Panc1 (cell line): ENCODE data around the gene MAPK1IP1L. TPM values are rescaled to one million over a fixed set of nuclear protein-coding genes. Genes with fewer than 3 reads are reported as not detected.
A peak's percentile ranks its signal among the peaks of the same experiment; 100 is the strongest.

ENCODE experiments used
- ATAC-seq: fragments of 200-7000 bp; cut with Tn5 transposase; 2 replicates; pipeline ENCODE4 v1.9.1; 2020; ENCODE audit warnings: mild to moderate bottlenecking, moderate library complexity
- Bru-seq: library from RNA; stranded (reverse); fragments of 400-500 nt; gene quantifications from one replicate; lab custom pipeline; 2021; lab: Mats Ljungman, UMichigan
- BruChase-seq, 2 experiments: library from RNA; stranded (reverse); fragments of 400-500 nt; gene quantifications; one replicate each; lab custom pipeline; 2021; lab: Mats Ljungman, UMichigan
- BruUV-seq: library from RNA; stranded (reverse); fragments of 400-500 nt; replicated peaks from 2 replicates; lab custom pipeline; 2021; lab: Mats Ljungman, UMichigan
- CTCF ChIA-PET: fragments of 300-600 bp; sonication (Branson Sonifier 250); formaldehyde crosslinking; loops from one replicate; lab custom pipeline; 2022; ENCODE audit warnings: antibody characterized with exemption; lab: Charles Lee
- POLR2A ChIA-PET: fragments of 300-600 bp; sonication (Branson Sonifier 250); formaldehyde crosslinking; loops from one replicate; lab custom pipeline; 2022; ENCODE audit warnings: antibody characterized with exemption; lab: Charles Lee
- DNase-seq: peaks from one replicate; pipeline ENCODE4 v3.0.0-alpha.2; 2010; ENCODE audit warnings: low read depth, low spot score
- H3K27ac ChIP-seq: 2 replicates; pipeline ENCODE4 v1.5.1; 2011; ENCODE audit warnings: mild to moderate bottlenecking, low read length, inconsistent platforms
- H3K27me3 ChIP-seq: fragments of 200-500 bp; sonication (Bioruptor generic); 2 replicates; pipeline ENCODE4 v1.6.0; 2014; ENCODE audit warnings: low read length, inconsistent platforms; ENCODE audit not compliant: control insufficient read depth, insufficient read depth
- H3K36me3 ChIP-seq: fragments of 200-500 bp; sonication (Bioruptor generic); 2 replicates; pipeline ENCODE4 v1.5.1; 2014; ENCODE audit warnings: inconsistent platforms, mild to moderate bottlenecking, low read length, moderate library complexity; ENCODE audit not compliant: control insufficient read depth, insufficient read depth
- H3K4me1 ChIP-seq: 2 replicates; pipeline ENCODE4 v1.5.1; 2011; ENCODE audit warnings: inconsistent platforms, mild to moderate bottlenecking, low read length, moderate library complexity; ENCODE audit not compliant: control insufficient read depth, insufficient read depth
- H3K4me3 ChIP-seq, 2 experiments: 2 replicates each; pipeline ENCODE4 v1.5.1; 2011 to 2012; ENCODE audit warnings: low read depth in 2 of 2, low read length in 2 of 2, mild to moderate bottlenecking in 2 of 2, inconsistent platforms in 1 of 2, moderate library complexity in 1 of 2
- H3K9me3 ChIP-seq: fragments of 200-500 bp; sonication (Bioruptor generic); 2 replicates; pipeline ENCODE4 v1.5.1; 2014; ENCODE audit warnings: low read depth, mild to moderate bottlenecking, inconsistent platforms, low read length, moderate library complexity; ENCODE audit not compliant: control insufficient read depth, insufficient read depth
- CTCF ChIP-seq: fragments of 450-650 bp; IDR thresholded peaks from 2 replicates; pipeline ENCODE4 v1.5.1; 2017; ENCODE audit warnings: mild to moderate bottlenecking
- POLR2AphosphoS5 ChIP-seq: IDR thresholded peaks from 2 replicates; pipeline ENCODE4 v1.6.1; 2012; ENCODE audit warnings: mild to moderate bottlenecking, low read depth, low read length, moderate library complexity
- REST ChIP-seq, 2 experiments: IDR thresholded peaks; 2 replicates each; pipeline ENCODE4 v1.6.1; 2011 to 2012; ENCODE audit warnings: low read depth in 2 of 2, control low read depth in 1 of 2, low read length in 1 of 2, mild to moderate bottlenecking in 1 of 2, moderate library complexity in 1 of 2; ENCODE audit not compliant: insufficient read depth in 1 of 2
- TCF7L2 ChIP-seq: IDR thresholded peaks from 2 replicates; pipeline ENCODE4 v1.6.1; 2011; ENCODE audit warnings: mild to moderate bottlenecking, low read depth, low read length, inconsistent platforms
- in situ Hi-C: cut with HindIII; loops from 2 replicates; pipeline ENCODE4 v1.10.0; 2016; ENCODE audit warnings: low sequenced_read_pairs, low pct_unique_long_range_greater_than_20kb
- intact Hi-C: fragments of 100-400 bp; cut with micrococcal nuclease; formaldehyde crosslinking; loops from one replicate; pipeline ENCODE4 v1.10.0; 2022; ENCODE audit not compliant: unreplicated experiment
- long read RNA-seq: library from polyadenylated mRNA; unstranded; transcript quantifications from one replicate; pipeline ENCODE4 v2.0.0, GENCODE V29; 2021; ENCODE audit not compliant: unreplicated experiment
- polyA plus RNA-seq: library from polyadenylated mRNA; unstranded; fragments of >200 nt; gene quantifications from one replicate; pipeline ENCODE4 v1.2.1, GENCODE V29; 2012; ENCODE audit warnings: missing spikeins; ENCODE audit not compliant: insufficient read length
- total RNA-seq: library from RNA; stranded (reverse); gene quantifications from one replicate; pipeline ENCODE4 v1.2.1, GENCODE V29; 2021; ENCODE audit not compliant: unreplicated experiment

Gene MAPK1IP1L
- total RNA-seq = 79.4 TPM
- 72.0 TPM for polyA plus RNA-seq
- Bru-seq, nascent RNA = percentile 95 among the genes with signal in this experiment
- BruChase-seq, experiment 1, labeled RNA remaining after a 2-hour chase = percentile 98 among the genes with signal in this experiment
- BruChase-seq, experiment 2, labeled RNA remaining after a 6-hour chase = percentile 98 among the genes with signal in this experiment
- long read RNA-seq, partial matches to known transcripts = 62 of 123 reads
- long read RNA-seq, other reads (novel, unspliced or antisense) = 61 of 123 reads

- ChIA-PET POLR2A (interaction anchor here (0.6 to 1.4 kb wide), 3 partner anchors 21 to 1098 kb away, joined by 3 to 4 read pairs (median 4); no protein-coding TSS in a partner anchor), CTCF (interaction anchor here (0.6 to 1.2 kb wide), 2 partner anchors 62 to 219 kb away, joined by 3 to 5 read pairs; partner anchors contain the start of gene FBXO34)
- ATAC-seq = peak; percentile 94
- TF ChIP-seq TCF7L2 (no peak), CTCF (peak; percentile 98), POLR2AphosphoS5 (peak; percentile 96)
- DNase-seq = peak; percentile 56
- peaks cover 10% of the 10 kb centered on the region for H3K36me3 ChIP-seq
- no peaks in the 10 kb centered on the region for H3K9me3 ChIP-seq
- in situ Hi-C loops (no loop called here), intact Hi-C loops (no loop called here)
- peaks cover 10% of the 10 kb centered on the region for H3K4me1 ChIP-seq
- no peaks in the 10 kb centered on the region for H3K27me3 ChIP-seq
- peak within 1 kb of the TSS; percentile 86 to 92 for H3K4me3 ChIP-seq
- peak within 1 kb of the TSS; percentile 95 for H3K27ac ChIP-seq
- BruUV-seq = no TSS peak
These were observed at the start of gene MAPK1IP1L for GRCh38 chr14:55051423-55052268. Gene MAPK1IP1L (plus strand): TSS chr14:55051647. CDS start chr14:55061684, 10,037 bp downstream.

GRCh38 chr14:55005071-55005470 lies 46.4 kb upstream of the MAPK1IP1L start:
- Histone ChIP-seq H3K27ac (no peak overlapping the region), H3K4me1 (no peaks in the 10 kb centered on the region), H3K4me3 (no peak overlapping the region), H3K27me3 (no peaks in the 10 kb centered on the region), H3K9me3 (no peaks in the 10 kb centered on the region), H3K36me3 (peaks cover 5% of the 10 kb centered on the region; the same call in 1 of the 2 replicates)
- DNase-seq (no peak), ATAC-seq (no peak)
- intact Hi-C loops = no loop called here
- POLR2A ChIA-PET = no interaction called here
- TF ChIP-seq CTCF = no peak
- TF ChIP-seq REST (IDR thresholded peaks at IDR 0.05; ENCODE audit: insufficient read depth in 1 of 2, low read depth in 2 of 2, low read length in 1 of 2) = no peak
- CTCF ChIA-PET = no interaction called here
- in situ Hi-C loops = no loop called here
- BruUV-seq = no TSS peak
